Measurements from ENCODE around the gene LYZL2.

Gene LYZL2

DNA sequence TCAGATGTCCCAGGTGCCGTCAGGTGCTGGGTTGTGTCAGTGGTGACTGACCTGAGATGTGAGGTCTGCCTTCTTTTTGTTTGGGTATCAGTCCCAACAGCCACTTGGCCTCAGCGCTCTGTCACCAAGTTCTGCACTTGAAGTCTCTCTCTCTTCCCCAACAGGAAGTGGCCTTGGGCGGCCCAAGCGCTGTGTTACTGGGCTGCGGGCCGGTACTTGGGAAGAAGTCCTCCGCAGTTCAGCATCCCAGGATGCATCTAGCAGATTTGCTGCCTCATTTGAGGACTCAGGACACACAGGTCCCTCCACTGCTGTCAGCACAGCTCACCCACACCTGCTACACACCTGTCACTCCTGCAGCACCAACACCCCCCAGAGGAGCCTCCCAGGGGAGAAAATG, 40.1 kb downstream of the LYZL2 start:
- DNase-seq = no peak

DNA sequence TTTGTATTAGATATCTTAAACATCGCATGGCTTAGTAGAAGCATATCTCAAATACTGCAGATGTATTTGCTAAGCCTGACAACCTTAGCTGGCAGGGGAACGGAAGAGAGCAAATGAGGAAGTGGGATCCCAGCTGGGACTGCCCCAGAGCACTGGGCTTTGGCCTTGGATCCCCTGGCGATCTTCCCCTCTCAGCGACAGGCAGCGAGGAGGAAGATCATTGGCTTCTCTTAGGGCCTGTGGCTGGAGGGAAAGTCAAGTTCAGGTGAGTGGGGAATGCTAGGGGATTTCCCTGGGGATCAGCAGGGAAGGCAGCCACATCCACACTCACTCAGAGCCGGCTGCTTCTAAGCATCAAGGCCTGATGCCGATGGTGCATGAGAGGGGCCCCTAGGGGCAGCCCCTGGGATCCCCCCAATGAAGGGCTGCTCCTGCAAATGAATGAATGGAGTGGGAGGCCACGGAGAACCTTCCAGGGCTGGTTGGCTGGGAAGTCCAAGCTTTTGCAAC, 42.0 kb downstream of the LYZL2 start:
- no peak for DNase-seq

DNA sequence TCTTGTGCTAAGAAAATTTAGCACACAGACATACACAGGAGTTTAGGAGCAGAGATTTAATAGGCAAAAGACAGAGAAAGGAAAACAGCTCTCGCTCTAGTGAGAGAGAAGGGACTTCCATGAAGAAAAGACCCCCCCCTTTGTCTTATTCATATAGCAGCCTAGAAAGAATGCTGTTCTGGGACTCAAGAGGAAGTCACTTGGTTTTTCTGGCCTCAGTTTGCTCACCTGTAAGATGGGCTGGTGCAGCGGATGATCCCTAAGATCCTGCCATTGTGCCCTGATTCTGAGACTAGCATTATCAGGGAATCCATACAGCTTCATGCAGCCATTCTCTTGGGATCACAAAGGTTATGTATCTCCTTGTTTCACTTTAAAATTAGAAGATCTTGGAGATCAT, 42.7 kb downstream of the LYZL2 start:
- DNase-seq = no peak

DNA sequence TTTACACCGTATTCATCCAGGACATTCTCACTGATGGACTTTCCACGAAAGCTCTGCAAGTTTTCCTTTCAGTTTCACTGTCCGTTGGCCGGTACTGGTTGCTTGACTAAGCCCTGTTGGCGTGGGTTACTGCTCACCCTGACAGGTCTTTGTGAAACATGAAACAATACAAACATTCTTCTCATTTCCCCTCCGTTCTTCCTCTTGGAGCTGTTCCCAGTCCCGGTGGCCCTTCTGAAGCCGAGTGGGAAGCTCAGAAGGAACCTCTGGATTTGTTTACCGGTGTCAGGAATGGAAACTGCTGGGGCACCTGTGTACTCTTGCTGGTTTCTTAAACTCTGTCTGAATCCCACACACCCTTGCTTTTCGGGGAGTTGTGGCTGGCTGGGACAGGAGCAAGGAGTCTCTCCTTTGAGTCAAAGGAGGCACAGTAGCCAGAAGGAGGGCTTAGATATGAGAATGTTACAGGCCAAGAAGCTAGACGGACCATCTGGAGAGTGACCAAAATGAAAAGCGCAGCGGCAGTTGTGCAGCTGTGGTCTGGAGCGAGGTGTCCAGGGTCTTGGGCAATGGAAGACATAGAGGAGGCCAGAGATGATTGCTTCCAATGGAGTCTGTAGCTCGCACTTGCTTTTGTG, 45.7 kb downstream of the LYZL2 start:
- DNase-seq = no peak

DNA sequence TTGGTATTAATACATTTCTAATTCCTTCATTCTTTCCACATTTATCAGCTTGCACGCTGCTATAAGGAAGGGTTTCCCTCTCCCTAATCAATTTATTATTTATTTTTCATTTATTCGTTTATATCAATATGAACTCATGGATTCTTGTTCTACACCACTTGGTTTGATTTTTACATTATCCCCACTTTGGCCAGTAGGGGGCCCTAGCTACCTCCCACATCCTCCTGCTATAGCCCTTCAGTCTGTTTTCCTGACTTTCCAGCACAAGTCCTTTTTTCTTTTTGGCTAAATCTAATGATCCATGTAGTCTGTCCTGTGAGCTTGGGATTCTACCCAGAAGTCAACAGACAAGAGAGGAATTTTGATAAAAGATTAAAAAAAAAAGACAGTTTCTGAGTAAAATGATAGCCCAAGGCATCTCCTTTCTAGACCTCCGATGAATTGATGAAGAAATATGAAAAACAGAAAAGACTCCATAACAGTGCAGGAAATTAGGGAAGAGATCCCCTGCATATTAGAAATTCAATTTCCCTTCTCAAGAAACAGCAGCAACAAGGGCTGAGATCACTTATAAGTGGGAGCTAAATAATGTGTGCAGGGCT, 47.7 kb downstream of the LYZL2 start:
- no peak for DNase-seq

DNA sequence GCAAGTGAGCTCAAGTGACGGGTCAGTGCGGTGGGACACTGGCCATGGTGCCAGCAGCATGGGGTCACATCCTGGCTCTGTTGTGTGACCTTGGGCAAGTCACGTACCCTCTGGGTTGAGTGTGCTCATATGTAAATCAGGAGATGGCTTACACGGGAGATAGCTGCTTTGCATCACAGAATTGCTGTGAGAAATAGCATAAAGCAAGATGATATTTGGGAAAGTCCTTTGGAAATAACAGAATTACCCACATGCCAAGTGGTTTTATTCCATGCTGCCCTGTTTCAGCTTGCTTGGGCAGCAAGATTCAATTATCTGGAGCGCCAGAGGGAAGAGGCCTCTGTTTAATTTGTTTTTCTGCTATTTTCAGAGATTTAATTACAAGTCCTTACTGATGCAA, 48.9 kb downstream of the LYZL2 start:
- no peak for DNase-seq

DNA sequence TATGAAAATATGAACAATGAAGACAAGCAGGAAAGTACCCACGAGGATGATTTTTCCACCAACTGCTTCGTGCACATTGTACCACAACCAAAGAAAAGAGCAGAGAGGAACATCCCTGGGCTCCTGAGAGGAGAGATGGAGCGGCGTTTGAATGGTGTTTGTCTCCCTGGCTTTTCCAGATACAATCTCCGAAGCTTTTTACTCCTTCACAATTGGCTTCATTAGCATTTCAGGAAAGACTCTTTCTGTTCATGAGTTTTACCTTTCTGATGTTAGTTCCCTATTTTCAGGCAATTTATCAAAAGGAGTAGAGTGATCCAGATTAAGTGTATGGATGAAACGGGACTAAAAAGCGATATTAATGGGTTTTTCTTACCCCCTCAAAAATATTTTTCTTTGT, 49.3 kb downstream of the LYZL2 start:
- no peak for DNase-seq

DNA sequence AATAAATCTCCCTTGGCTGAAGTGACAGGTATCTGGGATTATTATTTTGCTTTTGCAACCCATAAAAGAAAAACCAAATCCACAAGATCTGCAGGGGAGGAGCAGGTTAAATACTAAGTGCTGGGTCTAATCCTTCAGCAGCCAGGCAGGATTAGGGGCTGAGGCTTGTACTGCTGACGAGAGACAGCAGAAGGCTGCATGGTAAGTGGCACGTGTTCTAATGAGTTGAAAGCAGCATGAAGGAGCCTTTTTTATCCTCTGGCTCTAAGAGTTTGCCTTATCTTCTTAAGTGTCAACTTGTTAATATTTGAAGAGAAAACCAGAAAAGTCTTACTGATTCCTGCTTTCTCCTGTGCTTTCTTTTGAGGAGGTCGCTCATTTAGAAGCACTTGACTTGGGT, 50.0 kb downstream of the LYZL2 start:
- no peak for DNase-seq

DNA sequence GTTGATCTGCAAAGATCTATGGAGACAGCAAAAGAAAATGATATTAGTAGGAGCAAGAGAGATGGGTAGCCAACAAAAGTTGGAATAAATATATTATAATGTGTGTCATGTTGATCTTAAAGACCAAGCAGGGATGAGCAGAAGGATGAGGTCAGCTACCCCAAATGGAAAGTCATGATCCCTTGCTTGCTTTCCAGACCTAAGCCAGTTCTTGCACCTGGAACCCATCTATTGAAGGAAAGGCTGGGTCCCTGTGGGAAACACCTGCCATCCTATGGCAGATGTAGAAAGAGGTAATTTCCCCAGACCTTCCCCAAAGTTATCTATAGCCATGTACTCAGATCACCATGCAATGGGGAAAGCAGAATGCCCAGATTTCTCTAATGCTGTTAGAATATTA, 52.5 kb downstream of the LYZL2 start:
- no peak for DNase-seq

DNA sequence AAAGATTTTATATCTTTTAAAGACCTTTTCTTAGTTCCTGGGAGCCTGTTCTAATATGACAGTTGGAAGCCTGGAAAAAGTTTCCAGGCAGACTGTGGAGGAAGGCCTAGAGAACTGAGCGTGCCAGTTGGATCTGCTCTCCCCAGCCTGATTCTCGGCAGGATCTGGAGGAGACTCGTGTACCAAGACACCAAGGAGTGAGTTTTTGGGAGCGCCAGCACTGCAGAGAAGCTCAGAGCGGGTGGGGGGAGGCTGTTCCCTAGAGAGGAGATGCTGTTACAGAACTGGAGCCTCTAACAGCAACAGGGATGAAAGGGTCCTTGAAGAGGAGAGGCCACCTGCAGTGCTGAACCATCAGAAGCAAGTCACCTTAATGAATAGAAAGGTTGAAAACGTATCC, 52.9 kb downstream of the LYZL2 start:
- no peak for DNase-seq

DNA sequence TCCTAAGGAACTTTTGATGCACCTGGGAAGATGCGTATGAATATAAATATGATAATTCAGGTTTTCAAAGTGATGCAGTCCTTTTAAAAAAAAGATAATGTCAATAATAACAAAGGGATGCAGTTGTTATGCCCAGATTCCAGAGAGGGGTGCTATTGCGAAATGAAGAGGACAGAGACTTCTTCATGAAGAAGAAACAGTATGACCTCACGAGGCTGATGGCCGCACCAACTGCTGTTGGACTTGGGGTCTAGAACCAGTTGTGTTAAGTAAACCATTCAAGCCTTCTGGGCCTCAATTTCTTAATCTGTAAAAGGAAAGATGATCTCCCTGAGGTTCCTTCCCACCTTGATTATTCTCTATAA, 55.1 kb downstream of the LYZL2 start:
- no peak for DNase-seq

DNA sequence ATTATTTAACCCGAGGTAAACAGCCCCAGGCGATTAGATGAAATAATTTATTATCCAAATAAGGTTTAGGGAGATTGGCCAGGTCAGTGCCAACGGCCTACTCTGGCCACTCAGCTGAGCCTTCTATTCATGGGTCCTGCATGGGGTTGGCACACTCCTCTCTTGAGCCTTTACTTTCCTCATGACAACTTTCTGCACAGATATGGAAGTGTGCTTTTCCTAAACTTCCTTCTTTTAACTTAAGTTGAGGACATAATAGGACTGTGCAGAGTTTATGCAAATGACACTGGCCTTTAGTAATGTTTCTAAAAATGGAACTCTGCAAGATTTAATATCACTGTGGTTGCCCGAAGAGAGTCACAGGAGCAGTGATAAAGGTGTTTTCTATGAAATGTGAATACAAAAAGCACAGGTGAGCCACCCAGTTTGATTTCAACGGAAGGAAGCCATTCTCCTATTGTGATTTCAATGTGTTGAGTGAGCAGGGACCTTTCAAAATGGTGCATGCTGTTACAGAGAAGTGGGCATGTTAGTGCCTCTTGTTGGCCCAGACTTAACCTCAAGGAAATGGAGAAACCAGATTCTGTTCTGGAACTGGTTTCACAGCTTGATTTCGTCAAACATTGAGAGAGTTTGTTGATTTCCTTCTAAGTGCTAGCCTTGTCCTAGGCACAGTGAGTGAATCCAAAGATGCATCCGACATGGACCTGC, 55.7 kb downstream of the LYZL2 start:
- DNase-seq = no peak

DNA sequence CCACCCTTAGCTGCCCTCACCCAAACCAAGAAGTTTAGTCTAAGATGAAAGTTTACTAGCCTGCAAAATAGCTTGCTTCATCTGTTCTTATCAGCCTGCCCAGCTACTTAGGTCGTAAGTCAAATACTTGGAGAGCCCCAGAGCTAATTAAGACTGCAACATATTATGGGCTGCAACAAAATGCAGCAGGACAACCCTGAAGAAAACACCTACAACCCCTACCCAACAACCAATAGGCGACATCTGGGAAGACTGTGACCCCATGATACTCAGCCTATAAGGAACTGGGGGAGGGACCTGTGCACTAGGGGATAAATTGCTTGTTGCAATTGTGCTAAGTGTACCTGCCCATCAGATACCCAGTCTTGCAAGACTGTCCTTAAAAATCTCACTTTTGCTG, 64.1 kb downstream of the LYZL2 start:
- DNase-seq = no peak

DNA sequence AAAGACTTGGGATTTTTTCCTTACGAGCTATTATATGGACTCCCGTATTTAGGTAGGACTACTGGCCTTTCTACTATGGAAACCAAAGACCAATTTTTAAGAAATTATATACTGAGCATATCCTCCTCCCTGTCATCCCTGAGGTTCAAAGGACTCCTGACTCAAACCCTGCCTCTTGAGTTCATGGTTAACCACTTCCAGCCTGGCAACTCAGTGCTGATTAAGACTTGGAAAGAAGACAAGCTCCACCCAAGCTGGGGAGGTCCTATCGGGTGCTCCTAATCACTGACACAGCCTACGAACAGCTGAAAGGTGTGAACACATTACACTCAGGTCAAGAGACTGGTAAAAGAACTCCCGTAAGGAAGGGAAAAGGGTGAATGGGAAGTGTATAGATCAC, 66.8 kb downstream of the LYZL2 start:
- peak; percentile 41 to 60 for DNase-seq

All from activated T-cell treated with anti-CD3 and anti-CD28 coated beads, Interleukin-2, amount 50 U/mL, for 48 hours (primary cell).